HL-60 (cell line): Measurements from ENCODE around the gene PERM1.

Experiments
- CTCF ChIP-seq: IDR thresholded peaks from one replicate; pipeline ENCODE4 v1.5.1; 2011; ENCODE audit warnings: low read length, control low read depth, inconsistent platforms; ENCODE audit not compliant: insufficient read depth
- POLR2AphosphoS5 ChIP-seq: IDR thresholded peaks from 2 replicates; pipeline ENCODE4 v1.6.1; 2012; ENCODE audit warnings: low read depth

- TF ChIP-seq CTCF (no peak), POLR2AphosphoS5 (no peak)
Observed at GRCh38 chr1:1014799-1015681, 33.1 kb upstream of the PERM1 start.
